Mesenchymal stem cell (in vitro differentiated cells and primary cell): ENCODE data around the gene MYO5B.
A peak's percentile ranks its signal among the peaks of the same experiment; 100 is the strongest.

Source experiments
- DNase-seq: peaks from one replicate; pipeline ENCODE4 v3.0.0-alpha.2; 2013
- H2AFZ ChIP-seq: one replicate; pipeline ENCODE4 v1.6.1; 2013; ENCODE audit warnings: low read depth, mild to moderate bottlenecking, control low read depth, inconsistent platforms, low read length, moderate library complexity
- H2AK5ac ChIP-seq: 2 replicates; pipeline ENCODE4 v1.6.1; 2013; ENCODE audit warnings: low read length, moderate library complexity, mild to moderate bottlenecking, inconsistent platforms; ENCODE audit not compliant: severe bottlenecking
- H2BK120ac ChIP-seq: one replicate; pipeline ENCODE4 v1.6.1; 2013; ENCODE audit warnings: low read depth, mild to moderate bottlenecking, inconsistent platforms, low read length, moderate library complexity
- H2BK12ac ChIP-seq, 2 experiments: one replicate each; pipeline ENCODE4 v1.6.1; 2013; ENCODE audit warnings: inconsistent platforms in 2 of 2, low read length in 2 of 2, mild to moderate bottlenecking in 2 of 2, moderate library complexity in 2 of 2, control low read depth in 1 of 2
- H2BK15ac ChIP-seq: one replicate; pipeline ENCODE4 v1.6.1; 2013; ENCODE audit warnings: mild to moderate bottlenecking, low read depth, inconsistent platforms; ENCODE audit not compliant: poor library complexity, severe bottlenecking
- H2BK5ac ChIP-seq: 2 replicates; pipeline ENCODE4 v1.6.1; 2013; ENCODE audit warnings: low read depth, mild to moderate bottlenecking, low read length, control low read depth, inconsistent platforms; ENCODE audit not compliant: poor library complexity, severe bottlenecking
- H3K14ac ChIP-seq, 2 experiments: one replicate each; pipeline ENCODE4 v1.6.1; 2013; ENCODE audit warnings: inconsistent platforms in 2 of 2, low read length in 2 of 2, control low read depth in 1 of 2, mild to moderate bottlenecking in 1 of 2, moderate library complexity in 1 of 2
- H3K18ac ChIP-seq, 2 experiments: one replicate each; pipeline ENCODE4 v1.6.1; 2013; ENCODE audit warnings: inconsistent platforms in 2 of 2, low read length in 2 of 2, control low read depth in 1 of 2, low read depth in 1 of 2, mild to moderate bottlenecking in 1 of 2
- H3K23ac ChIP-seq, 2 experiments: one replicate each; pipeline ENCODE4 v1.6.1; 2013; ENCODE audit warnings: inconsistent platforms in 2 of 2, low read length in 2 of 2, mild to moderate bottlenecking in 2 of 2, moderate library complexity in 2 of 2, control low read depth in 1 of 2
- H3K27ac ChIP-seq: 2 replicates; pipeline ENCODE4 v1.5.1; 2013; ENCODE audit warnings: mild to moderate bottlenecking, moderate library complexity, low read length, control low read depth, inconsistent platforms; ENCODE audit not compliant: poor library complexity, severe bottlenecking
- H3K27me3 ChIP-seq, 2 experiments: 2 replicates each; pipeline versions ENCODE4 v1.6.1 to v1.7.0; 2013; ENCODE audit warnings: low read length in 2 of 2, mild to moderate bottlenecking in 2 of 2, moderate library complexity in 2 of 2, control low read depth in 1 of 2, inconsistent platforms in 1 of 2; ENCODE audit not compliant: control insufficient read depth in 1 of 2, insufficient read depth in 1 of 2
- H3K36me3 ChIP-seq, 2 experiments: 2 replicates each; pipeline versions ENCODE4 v1.6.1 to v1.7.0; 2013; ENCODE audit warnings: low read length in 2 of 2, control low read depth in 1 of 2, inconsistent platforms in 1 of 2, low read depth in 1 of 2, mild to moderate bottlenecking in 1 of 2; ENCODE audit not compliant: insufficient read depth in 2 of 2, control insufficient read depth in 1 of 2
- H3K4ac ChIP-seq, 2 experiments: one replicate each; pipeline ENCODE4 v1.6.1; 2013; ENCODE audit warnings: inconsistent platforms in 2 of 2, low read length in 2 of 2, mild to moderate bottlenecking in 2 of 2, moderate library complexity in 2 of 2, control low read depth in 1 of 2, low read depth in 1 of 2
- H3K4me1 ChIP-seq: 2 replicates; pipeline ENCODE4 v1.6.1; 2013; ENCODE audit warnings: low read depth, low read length, control low read depth; ENCODE audit not compliant: control insufficient read depth, insufficient read depth
- H3K4me2 ChIP-seq: 2 replicates; pipeline ENCODE4 v1.6.1; 2013; ENCODE audit warnings: low read length, mild to moderate bottlenecking, inconsistent platforms; ENCODE audit not compliant: poor library complexity, severe bottlenecking
- H3K4me3 ChIP-seq, 2 experiments: 2 replicates each; pipeline versions ENCODE4 v1.5.1 to v1.7.0; 2013; ENCODE audit warnings: low read length in 2 of 2, mild to moderate bottlenecking in 2 of 2, control low read depth in 1 of 2, low read depth in 1 of 2; ENCODE audit not compliant: insufficient read depth in 1 of 2
- H3K79me1 ChIP-seq: replicated peaks from 2 replicates; pipeline ENCODE4 v1.6.1; 2013; ENCODE audit warnings: mild to moderate bottlenecking, control low read depth, low read length, inconsistent platforms; ENCODE audit not compliant: poor library complexity, severe bottlenecking
- H3K9ac ChIP-seq: 2 replicates; pipeline ENCODE4 v1.7.0; 2013; ENCODE audit warnings: mild to moderate bottlenecking, low read length, moderate library complexity
- H3K9me3 ChIP-seq: 2 replicates; pipeline ENCODE4 v1.7.0; 2013; ENCODE audit warnings: mild to moderate bottlenecking, low read length; ENCODE audit not compliant: control insufficient read depth
- H4K8ac ChIP-seq: one replicate; pipeline ENCODE4 v1.6.1; 2013; ENCODE audit warnings: inconsistent platforms, mild to moderate bottlenecking, low read length, moderate library complexity
- H4K91ac ChIP-seq: one replicate; pipeline ENCODE4 v1.6.1; 2013; ENCODE audit warnings: mild to moderate bottlenecking, low read length, inconsistent platforms
- WGBS: methylation state at CpG from one replicate; pipeline ENCODE4 v1.1.7; 2013; ENCODE audit warnings: mixed read lengths; 5-methylcytosine and 5-hydroxymethylcytosine counted together

MYO5B gene

DNA sequence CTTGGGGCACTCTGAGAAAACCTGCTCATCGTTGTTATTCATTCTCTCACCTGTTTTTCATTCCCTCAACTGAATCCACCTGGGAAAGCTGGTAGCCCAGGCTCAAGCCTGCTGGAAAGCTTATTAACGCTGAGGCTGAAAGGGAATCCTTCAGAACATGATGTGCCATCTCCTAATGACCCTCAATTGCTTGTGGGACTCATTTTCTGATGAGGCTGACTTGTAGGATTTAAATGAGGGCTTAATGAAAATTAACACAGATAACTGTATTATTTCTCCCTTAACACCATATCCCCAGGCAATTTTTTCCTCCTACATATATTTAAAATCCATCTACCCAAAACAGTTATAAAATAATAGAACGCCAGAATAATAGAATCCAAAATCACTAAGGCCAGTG, 218.9 kb downstream of the MYO5B start:
- no peak overlapping the region for H4K8ac ChIP-seq
- no peak overlapping the region for H3K27ac ChIP-seq
- no peak overlapping the region for H3K4ac ChIP-seq
- DNase-seq, result no peak
- H3K18ac ChIP-seq, result no peak overlapping the region
- H2AFZ ChIP-seq, result no peak overlapping the region
- H3K14ac ChIP-seq, result no peak overlapping the region
- no peak overlapping the region for H3K9ac ChIP-seq
- H3K4me1 ChIP-seq, result no peaks in the 10 kb centered on the region
- H2BK15ac ChIP-seq, result no peak overlapping the region
- no peak overlapping the region for H2BK120ac ChIP-seq
- H2AK5ac ChIP-seq, result no peak overlapping the region
- no peaks in the 10 kb centered on the region for H3K79me1 ChIP-seq
- H3K36me3 ChIP-seq, result no peaks in the 10 kb centered on the region
- H4K91ac ChIP-seq, result no peak overlapping the region
- WGBS, result 48% methylated on average over 2 of the region's 3 CpGs
- H3K4me3 ChIP-seq, result no peak overlapping the region
- H3K27me3 ChIP-seq, result peaks cover 6 to 35% of the 10 kb centered on the region in 2 experiments
- H3K23ac ChIP-seq, result no peak overlapping the region
- H2BK5ac ChIP-seq, result no peak overlapping the region
- no peak overlapping the region for H3K4me2 ChIP-seq
- no peak overlapping the region for H2BK12ac ChIP-seq
- H3K9me3 ChIP-seq, result no peaks in the 10 kb centered on the region

DNA sequence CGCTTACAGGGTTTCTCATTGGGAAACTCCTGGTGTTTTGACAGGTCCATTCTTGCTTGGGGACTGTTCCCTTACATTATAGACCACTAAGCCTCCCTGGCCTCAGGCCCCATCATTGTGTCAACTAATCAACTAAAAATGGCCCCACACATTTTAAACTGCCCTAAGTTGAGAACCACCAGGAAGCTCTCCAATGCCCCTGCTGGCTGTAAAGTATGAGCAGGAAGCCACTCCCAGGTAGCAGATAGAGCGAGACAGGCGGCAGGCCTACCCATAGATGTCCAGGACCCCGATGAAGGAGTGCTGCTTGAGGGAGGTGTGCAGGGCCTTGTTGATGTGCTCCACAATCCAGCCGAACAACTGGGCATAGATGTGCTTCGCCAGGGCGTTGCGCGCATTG, 220.9 kb downstream of the MYO5B start:
- H3K14ac ChIP-seq, result peak overlapping the region in 1 of 2 experiments; percentile 56
- no peaks in the 10 kb centered on the region for H3K4me1 ChIP-seq
- no peak overlapping the region for H3K23ac ChIP-seq
- H3K36me3 ChIP-seq, result no peaks in the 10 kb centered on the region
- no peak for DNase-seq
- H3K9ac ChIP-seq, result no peak overlapping the region
- no peak overlapping the region for H2BK15ac ChIP-seq
- H2AK5ac ChIP-seq, result no peak overlapping the region
- no peak overlapping the region for H4K91ac ChIP-seq
- H4K8ac ChIP-seq, result no peak overlapping the region
- no peak overlapping the region for H3K18ac ChIP-seq
- no peak overlapping the region for H3K4me3 ChIP-seq
- peaks cover 6 to 26% of the 10 kb centered on the region in 2 experiments for H3K27me3 ChIP-seq
- H2BK5ac ChIP-seq, result no peak overlapping the region
- H2AFZ ChIP-seq, result no peak overlapping the region
- H3K79me1 ChIP-seq, result no peaks in the 10 kb centered on the region
- H3K4me2 ChIP-seq, result no peak overlapping the region
- H3K4ac ChIP-seq, result no peak overlapping the region
- WGBS, result 91% methylated on average over 9 of the region's 9 CpGs
- no peak overlapping the region for H2BK120ac ChIP-seq
- H2BK12ac ChIP-seq, result no peak overlapping the region
- no peak overlapping the region for H3K27ac ChIP-seq
- no peaks in the 10 kb centered on the region for H3K9me3 ChIP-seq

DNA sequence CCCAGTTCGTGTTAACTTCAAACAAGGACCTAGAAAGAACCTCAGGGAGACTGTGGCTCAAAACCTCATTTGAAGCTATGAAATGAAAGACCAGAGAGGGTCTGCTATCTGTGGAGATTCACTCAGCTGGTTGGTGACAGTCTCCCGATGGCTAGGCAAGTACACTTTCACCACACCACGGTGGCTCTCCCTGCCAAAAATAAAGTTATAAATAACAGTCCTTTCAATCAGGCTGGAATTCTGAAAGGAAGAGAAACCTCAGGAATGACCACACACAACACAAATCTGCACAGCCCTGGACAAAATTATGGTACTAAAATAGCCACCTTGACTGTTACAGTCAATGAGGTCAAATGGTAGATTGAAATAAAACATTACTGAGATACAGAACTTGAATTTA, 221.4 kb downstream of the MYO5B start:
- no peak overlapping the region for H4K8ac ChIP-seq
- no peak overlapping the region for H2BK120ac ChIP-seq
- no peak for DNase-seq
- H2BK15ac ChIP-seq, result no peak overlapping the region
- no peak overlapping the region for H2AFZ ChIP-seq
- H3K27ac ChIP-seq, result no peak overlapping the region
- H3K14ac ChIP-seq, result no peak overlapping the region
- no peak overlapping the region for H4K91ac ChIP-seq
- peaks cover 6 to 22% of the 10 kb centered on the region in 2 experiments for H3K27me3 ChIP-seq
- H3K79me1 ChIP-seq, result no peaks in the 10 kb centered on the region
- peaks cover 4% of the 10 kb centered on the region for H3K4me1 ChIP-seq
- H3K23ac ChIP-seq, result no peak overlapping the region
- H3K18ac ChIP-seq, result no peak overlapping the region
- H2AK5ac ChIP-seq, result no peak overlapping the region
- no peak overlapping the region for H2BK12ac ChIP-seq
- no peaks in the 10 kb centered on the region for H3K9me3 ChIP-seq
- 82% methylated on average over 1 of the region's 3 CpGs for WGBS
- no peak overlapping the region for H3K4ac ChIP-seq
- H3K4me2 ChIP-seq, result no peak overlapping the region
- H3K4me3 ChIP-seq, result no peak overlapping the region
- H3K9ac ChIP-seq, result no peak overlapping the region
- H3K36me3 ChIP-seq, result no peaks in the 10 kb centered on the region
- H2BK5ac ChIP-seq, result no peak overlapping the region

DNA sequence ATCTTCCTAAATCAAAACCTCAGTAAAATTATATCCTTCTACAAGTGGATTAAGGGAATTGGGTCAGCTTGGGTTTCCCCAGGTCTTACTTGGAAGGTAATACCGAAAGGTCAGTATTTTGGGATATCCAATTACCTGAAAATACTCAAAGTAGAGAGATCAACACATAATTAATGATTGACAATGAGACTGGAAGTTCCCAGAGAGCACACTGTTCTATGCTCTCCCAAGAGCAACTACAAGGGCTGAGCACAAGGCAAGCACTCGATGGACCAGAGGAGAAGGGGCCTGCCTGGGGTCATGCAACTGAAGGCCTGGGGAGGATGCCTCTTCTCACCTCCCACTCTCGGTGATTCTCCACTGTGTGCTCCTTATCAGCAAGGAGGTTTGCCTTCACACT, 222.4 kb downstream of the MYO5B start:
- no peak overlapping the region for H3K4me3 ChIP-seq
- 75% methylated on average over 3 of the region's 3 CpGs for WGBS
- H3K27me3 ChIP-seq, result peaks cover 0 to 14% of the 10 kb centered on the region in 2 experiments
- H4K8ac ChIP-seq, result no peak overlapping the region
- no peak overlapping the region for H3K4me2 ChIP-seq
- H2AFZ ChIP-seq, result no peak overlapping the region
- H3K14ac ChIP-seq, result no peak overlapping the region
- no peak overlapping the region for H3K4ac ChIP-seq
- no peak overlapping the region for H2BK12ac ChIP-seq
- H3K36me3 ChIP-seq, result no peaks in the 10 kb centered on the region
- no peak overlapping the region for H3K23ac ChIP-seq
- H3K79me1 ChIP-seq, result no peaks in the 10 kb centered on the region
- DNase-seq, result no peak
- H2BK5ac ChIP-seq, result no peak overlapping the region
- H2BK120ac ChIP-seq, result no peak overlapping the region
- no peak overlapping the region for H2BK15ac ChIP-seq
- no peak overlapping the region for H2AK5ac ChIP-seq
- peaks cover 9% of the 10 kb centered on the region for H3K4me1 ChIP-seq
- H3K9me3 ChIP-seq, result no peaks in the 10 kb centered on the region
- no peak overlapping the region for H4K91ac ChIP-seq
- H3K9ac ChIP-seq, result no peak overlapping the region
- no peak overlapping the region for H3K27ac ChIP-seq
- no peak overlapping the region for H3K18ac ChIP-seq
